GM19463 (cell line): ENCODE measurements around the gene GPR108.

Experiments used
- ATAC-seq: cut with Tn5 transposase; IDR thresholded peaks from one replicate; pipeline ENCODE4 v1.9.1; 2021; ENCODE audit warnings: mild to moderate bottlenecking, moderate library complexity; ENCODE audit not compliant: unreplicated experiment

Gene GPR108

GRCh38 chr19:6708346-6708745, 29.0 kb downstream of the GPR108 start:
- no peak for ATAC-seq

- no peak for ATAC-seq
Observed at GRCh38 chr19:6707658-6708018, 29.7 kb downstream of the GPR108 start.

GRCh38 chr19:6707011-6707657, 30.2 kb downstream of the GPR108 start:
- ATAC-seq: no peak

GRCh38 chr19:6706633-6706958, 30.8 kb downstream of the GPR108 start:
- ATAC-seq: no peak

- ATAC-seq: no peak
Observed at GRCh38 chr19:6705931-6706632, 31.3 kb downstream of the GPR108 start.

- ATAC-seq: no peak
Observed at GRCh38 chr19:6700586-6701316, 36.6 kb downstream of the GPR108 start.

GRCh38 chr19:6699935-6700334, 37.4 kb downstream of the GPR108 start:
- no peak for ATAC-seq

- no peak for ATAC-seq
Observed at GRCh38 chr19:6697291-6697690, 40.1 kb downstream of the GPR108 start.

- no peak for ATAC-seq
Observed at GRCh38 chr19:6696239-6696820, 41.0 kb downstream of the GPR108 start.

GRCh38 chr19:6694147-6694815, 43.1 kb downstream of the GPR108 start:
- ATAC-seq: no peak

GRCh38 chr19:6693681-6694080, 43.7 kb downstream of the GPR108 start:
- no peak for ATAC-seq

- no peak for ATAC-seq
Observed at GRCh38 chr19:6693056-6693471, 44.3 kb downstream of the GPR108 start.

- ATAC-seq: no peak
Observed at GRCh38 chr19:6692027-6692426, 45.4 kb downstream of the GPR108 start.

- ATAC-seq: no peak
Observed at GRCh38 chr19:6691342-6691741, 46.0 kb downstream of the GPR108 start.

GRCh38 chr19:6690160-6690885, 47.1 kb downstream of the GPR108 start:
- no peak for ATAC-seq

- no peak for ATAC-seq
Observed at GRCh38 chr19:6687114-6687513, 50.3 kb downstream of the GPR108 start.

- no peak for ATAC-seq
Observed at GRCh38 chr19:6686628-6686975, 50.8 kb downstream of the GPR108 start.

- ATAC-seq: no peak
Observed at GRCh38 chr19:6685962-6686627, 51.3 kb downstream of the GPR108 start.

GRCh38 chr19:6685482-6685881, 51.9 kb downstream of the GPR108 start:
- ATAC-seq: no peak

- ATAC-seq: no peak
Observed at GRCh38 chr19:6683971-6684370, 53.4 kb downstream of the GPR108 start.
